K562 (cell line): ENCODE results near the gene GMDS. TPM values are rescaled to one million over a fixed set of nuclear protein-coding genes. Genes with fewer than 3 reads are reported as not detected.

Source experiments
- ATAC-seq: fragments of 200-7000 bp; cut with Tn5 transposase; 3 replicates; pipeline ENCODE4 v1.9.1; 2020; ENCODE audit warnings: moderate library complexity
- BruUV-seq: library from RNA; stranded (reverse); fragments of 400-500 nt; replicated peaks from 2 replicates; lab custom pipeline; 2021; lab: Mats Ljungman, UMichigan
- CTCF ChIA-PET: fragments of 300-600 bp; formaldehyde crosslinking; extraction: SDS; loops from one replicate; lab custom pipeline; 2021; ENCODE audit warnings: low intra/inter-chr PET ratio; lab: Yijun Ruan, JAX
- POLR2A ChIA-PET: fragments of 300-600, 350-650 bp; sonication (Branson Sonifier 250); formaldehyde crosslinking; extraction: SDS; loops from one replicate; lab custom pipeline; 2021; ENCODE audit warnings: antibody characterized with exemption, inconsistent platforms; lab: Yijun Ruan, JAX
- DNase-seq, 4 experiments: peaks; one replicate each; pipeline versions ENCODE4 v3.0.0 to v3.0.0-alpha.2; 2011 to 2018; ENCODE audit warnings: low spot score in 3 of 4, mixed read lengths in 3 of 4; ENCODE audit errors: extremely low read depth in 1 of 4
- FAIRE-seq: peaks from 2 replicates; lab custom pipeline; 2011; peaks lifted over from hg19 to GRCh38; lab: Jason Lieb, UNC
- H2AFZ ChIP-seq: 2 replicates; pipeline ENCODE4 v1.6.0; 2011; ENCODE audit warnings: low read depth, low read length, control low read depth, inconsistent platforms
- H3K27ac ChIP-seq: fragments of 200-600 bp; 3 replicates; pipeline ENCODE4 v1.8.0; 2011; ENCODE audit warnings: low read depth, mild to moderate bottlenecking, control low read depth, inconsistent platforms, low read length, moderate library complexity, mixed read lengths; ENCODE audit errors: extremely low read depth
- H3K27me3 ChIP-seq, 2 experiments: fragments of 300-600 bp in 1 of 2; 2 replicates in 1 of 2; 3 replicates in 1 of 2; pipeline versions ENCODE4 v1.6.0 to v1.8.0; 2011; ENCODE audit warnings: inconsistent platforms in 2 of 2, low read length in 2 of 2, mild to moderate bottlenecking in 1 of 2, mixed read lengths in 1 of 2, moderate library complexity in 1 of 2; ENCODE audit not compliant: control insufficient read depth in 2 of 2, insufficient read depth in 2 of 2
- H3K36me3 ChIP-seq: fragments of 300-600 bp; 3 replicates; pipeline ENCODE4 v1.8.0; 2011; ENCODE audit warnings: mild to moderate bottlenecking, low read length, inconsistent platforms; ENCODE audit not compliant: control insufficient read depth, insufficient read depth
- H3K4me1 ChIP-seq, 2 experiments: fragments of 200-600 bp in 1 of 2; replicated peaks in 1 of 2; 2 replicates in 1 of 2; 3 replicates in 1 of 2; pipeline versions ENCODE4 v1.5.1 to v1.8.0; 2011; ENCODE audit warnings: inconsistent platforms in 2 of 2, low read length in 2 of 2, mild to moderate bottlenecking in 1 of 2, mixed read lengths in 1 of 2, moderate library complexity in 1 of 2; ENCODE audit not compliant: control insufficient read depth in 2 of 2, insufficient read depth in 2 of 2
- H3K4me2 ChIP-seq: 2 replicates; pipeline ENCODE4 v1.6.1; 2011; ENCODE audit warnings: low read length, control low read depth, inconsistent platforms, mixed read lengths; ENCODE audit not compliant: insufficient read depth
- H3K4me3 ChIP-seq: fragments of 200-600 bp; sonication (generic), shearing (Covaris generic); 2 replicates; pipeline ENCODE4 v1.5.1; 2016; ENCODE audit warnings: control low read depth, inconsistent platforms
- H3K79me2 ChIP-seq: fragments of 200-600 bp; 3 replicates; pipeline ENCODE4 v1.8.0; 2011; ENCODE audit warnings: low read length, inconsistent platforms; ENCODE audit not compliant: control insufficient read depth, insufficient read depth
- H3K9ac ChIP-seq, 2 experiments: 2 replicates each; pipeline versions ENCODE4 v1.6.0 to v1.6.1; 2011; ENCODE audit warnings: low read depth in 2 of 2, low read length in 2 of 2, control low read depth in 1 of 2, inconsistent platforms in 1 of 2, mild to moderate bottlenecking in 1 of 2, mixed read lengths in 1 of 2; ENCODE audit not compliant: insufficient read depth in 1 of 2
- H3K9me1 ChIP-seq: one replicate; pipeline ENCODE4 v1.6.0; 2011; ENCODE audit warnings: inconsistent platforms, mild to moderate bottlenecking, low read length, moderate library complexity; ENCODE audit not compliant: control insufficient read depth, insufficient read depth
- H3K9me3 ChIP-seq: replicated peaks from 2 replicates; pipeline ENCODE4 v1.5.1; 2011; ENCODE audit warnings: low read depth, low read length, inconsistent platforms; ENCODE audit not compliant: control insufficient read depth, insufficient read depth
- H4K20me1 ChIP-seq: replicated peaks from 2 replicates; pipeline ENCODE4 v1.6.1; 2011; ENCODE audit warnings: low read length, inconsistent platforms, mixed read lengths; ENCODE audit not compliant: control insufficient read depth, insufficient read depth
- CEBPB ChIP-seq: fragments of 450-650 bp; IDR thresholded peaks from 2 replicates; pipeline ENCODE4 v1.6.1; 2016; ENCODE audit warnings: missing genetic modification characterization, missing compliant biosample characterization
- GATAD2A ChIP-seq: fragments of 450-650 bp; IDR thresholded peaks from 2 replicates; pipeline ENCODE4 v1.6.1; 2017
- TBL1XR1 ChIP-seq, 2 experiments: IDR thresholded peaks; 2 replicates each; pipeline ENCODE4 v1.6.1; 2012; ENCODE audit warnings: improper control_type of control experiment in 2 of 2, low read length in 2 of 2, mild to moderate bottlenecking in 1 of 2
- ZNF175 ChIP-seq: fragments of 200-800 bp; sonication (Bioruptor generic); IDR thresholded peaks from 2 replicates; pipeline ENCODE4 v1.6.1; 2016; ENCODE audit warnings: low read depth, mild to moderate bottlenecking, missing genetic modification characterization, missing compliant biosample characterization
- WGBS: fragments of 100-300 bp; shearing (Covaris generic); methylation state at CpG from one replicate; pipeline ENCODE4 v1.1.6; 2016; ENCODE audit warnings: low coverage, mixed read lengths; ENCODE audit not compliant: insufficient coverage; ENCODE audit errors: missing lambda C conversion rate; 5-methylcytosine and 5-hydroxymethylcytosine counted together
- in situ Hi-C: fragments of 300-500 bp; cut with MboI; formaldehyde crosslinking; loops from 4 replicates; pipeline ENCODE4 v1.15.0; 2018; ENCODE audit warnings: inconsistent platforms, mixed read lengths
- intact Hi-C: fragments of 100-400 bp; cut with micrococcal nuclease; formaldehyde crosslinking; loops from 2 replicates; pipeline ENCODE4 v1.14.2; 2022
- polyA plus RNA-seq, 8 experiments: library from polyadenylated mRNA; depleted of rRNA in 4 of 8; stranded (reverse) in 5 of 8; unstranded in 3 of 8; fragments of >200 nt; fragmentation: Nextera tagmentation in 2 of 8; fragmentation: Illumina TruSeq in 1 of 8; extraction: Ambion mirVana in 2 of 8; extraction: Trizol in 1 of 8; gene quantifications; 2 replicates each; pipeline versions ENCODE4 v1.2.1 to v1.2.3, GENCODE V29; 2011 to 2014; ENCODE audit warnings: inconsistent platforms in 1 of 8, missing spikeins in 1 of 8
- total RNA-seq, 7 experiments: library from RNA; depleted of rRNA in 6 of 7; stranded (reverse); fragments of >200 nt in 6 of 7; fragmentation: Illumina TruSeq in 2 of 7; extraction: Trizol in 2 of 7; gene quantifications; 2 replicates each; pipeline versions ENCODE4 v1.2.1 to v1.2.3, GENCODE V29; 2011 to 2021; ENCODE audit warnings: low replicate concordance in 1 of 7
- TF ChIP-seq, protein P1 (sequence below): sonication (generic); formaldehyde crosslinking; IDR thresholded peaks from 2 replicates; pipeline ENCODE4 v1.8.0; 2022; ENCODE audit warnings: missing genetic modification reagents, mild to moderate bottlenecking, borderline replicate concordance
- TF ChIP-seq, protein P2 (sequence below): fragments of 200-600 bp; sonication (generic); IDR thresholded peaks from one replicate; pipeline ENCODE4 v1.6.1; 2012; ENCODE audit warnings: mild to moderate bottlenecking, low read depth, low read length, inconsistent platforms

GMDS gene
- total and polyA plus RNA-seq, 9 of the 15 experiments (the other 6 are each of a cell fraction or from before 2014, with no cell fraction given), result 0.48 to 31.8 (median 13.4) TPM

DNA sequence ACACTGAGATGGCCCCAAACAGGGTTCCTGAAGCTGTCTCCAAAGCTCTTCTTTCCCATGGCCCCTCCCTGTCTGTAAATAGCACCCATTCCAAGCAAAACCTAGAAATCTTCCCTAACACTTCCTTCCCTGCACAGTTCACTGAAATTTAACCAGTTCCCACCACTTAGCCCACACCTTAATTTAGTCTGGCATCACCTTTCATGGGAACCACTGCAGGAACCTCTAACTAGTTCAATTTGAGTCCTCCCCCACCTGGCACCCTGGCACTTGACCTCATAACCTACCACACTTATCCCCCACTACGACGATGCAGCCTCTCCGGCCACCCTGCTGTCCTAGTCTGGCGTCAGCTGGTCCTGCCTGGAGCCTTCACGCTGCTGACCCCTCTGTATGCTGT is 278.7 kb downstream of the GMDS start:
- Histone ChIP-seq H3K4me1 (no peaks in the 10 kb centered on the region), H3K9me1 (no peaks in the 10 kb centered on the region), H4K20me1 (no peaks in the 10 kb centered on the region), H3K9ac (no peak overlapping the region), H3K4me2 (no peak overlapping the region), H3K4me3 (no peak overlapping the region), H3K79me2 (no peaks in the 10 kb centered on the region), H3K36me3 (no peaks in the 10 kb centered on the region), H2AFZ (no peak overlapping the region), H3K27ac (no peak overlapping the region), H3K27me3 (peaks cover 3 to 17% of the 10 kb centered on the region in 2 experiments; a peak in 2 of 5 replicates), H3K9me3 (no peaks in the 10 kb centered on the region)
- 3% methylated on average over 5 of the region's 5 CpGs for WGBS
- FAIRE-seq (no peak), DNase-seq (no peak), ATAC-seq (no peak)
- BruUV-seq, result no TSS peak
- ChIA-PET POLR2A (interaction anchor here (0.6 to 1.5 kb wide), 3 partner anchors 8 to 731 kb away, joined by 3 to 4 read pairs (median 3); no protein-coding TSS in a partner anchor), CTCF (no interaction called here)
- TF ChIP-seq GATAD2A (no peak), ZNF175 (CRISPR knock-in tag) (no peak), CEBPB (no peak), TBL1XR1 (IDR thresholded peaks at IDR 0.05; ENCODE audit: low read length in 2 of 2) (no peak)
- TF ChIP-seq, protein P1, sequence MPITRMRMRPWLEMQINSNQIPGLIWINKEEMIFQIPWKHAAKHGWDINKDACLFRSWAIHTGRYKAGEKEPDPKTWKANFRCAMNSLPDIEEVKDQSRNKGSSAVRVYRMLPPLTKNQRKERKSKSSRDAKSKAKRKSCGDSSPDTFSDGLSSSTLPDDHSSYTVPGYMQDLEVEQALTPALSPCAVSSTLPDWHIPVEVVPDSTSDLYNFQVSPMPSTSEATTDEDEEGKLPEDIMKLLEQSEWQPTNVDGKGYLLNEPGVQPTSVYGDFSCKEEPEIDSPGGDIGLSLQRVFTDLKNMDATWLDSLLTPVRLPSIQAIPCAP (CRISPR knock-in tag), result no peak
- TF ChIP-seq, protein P2, sequence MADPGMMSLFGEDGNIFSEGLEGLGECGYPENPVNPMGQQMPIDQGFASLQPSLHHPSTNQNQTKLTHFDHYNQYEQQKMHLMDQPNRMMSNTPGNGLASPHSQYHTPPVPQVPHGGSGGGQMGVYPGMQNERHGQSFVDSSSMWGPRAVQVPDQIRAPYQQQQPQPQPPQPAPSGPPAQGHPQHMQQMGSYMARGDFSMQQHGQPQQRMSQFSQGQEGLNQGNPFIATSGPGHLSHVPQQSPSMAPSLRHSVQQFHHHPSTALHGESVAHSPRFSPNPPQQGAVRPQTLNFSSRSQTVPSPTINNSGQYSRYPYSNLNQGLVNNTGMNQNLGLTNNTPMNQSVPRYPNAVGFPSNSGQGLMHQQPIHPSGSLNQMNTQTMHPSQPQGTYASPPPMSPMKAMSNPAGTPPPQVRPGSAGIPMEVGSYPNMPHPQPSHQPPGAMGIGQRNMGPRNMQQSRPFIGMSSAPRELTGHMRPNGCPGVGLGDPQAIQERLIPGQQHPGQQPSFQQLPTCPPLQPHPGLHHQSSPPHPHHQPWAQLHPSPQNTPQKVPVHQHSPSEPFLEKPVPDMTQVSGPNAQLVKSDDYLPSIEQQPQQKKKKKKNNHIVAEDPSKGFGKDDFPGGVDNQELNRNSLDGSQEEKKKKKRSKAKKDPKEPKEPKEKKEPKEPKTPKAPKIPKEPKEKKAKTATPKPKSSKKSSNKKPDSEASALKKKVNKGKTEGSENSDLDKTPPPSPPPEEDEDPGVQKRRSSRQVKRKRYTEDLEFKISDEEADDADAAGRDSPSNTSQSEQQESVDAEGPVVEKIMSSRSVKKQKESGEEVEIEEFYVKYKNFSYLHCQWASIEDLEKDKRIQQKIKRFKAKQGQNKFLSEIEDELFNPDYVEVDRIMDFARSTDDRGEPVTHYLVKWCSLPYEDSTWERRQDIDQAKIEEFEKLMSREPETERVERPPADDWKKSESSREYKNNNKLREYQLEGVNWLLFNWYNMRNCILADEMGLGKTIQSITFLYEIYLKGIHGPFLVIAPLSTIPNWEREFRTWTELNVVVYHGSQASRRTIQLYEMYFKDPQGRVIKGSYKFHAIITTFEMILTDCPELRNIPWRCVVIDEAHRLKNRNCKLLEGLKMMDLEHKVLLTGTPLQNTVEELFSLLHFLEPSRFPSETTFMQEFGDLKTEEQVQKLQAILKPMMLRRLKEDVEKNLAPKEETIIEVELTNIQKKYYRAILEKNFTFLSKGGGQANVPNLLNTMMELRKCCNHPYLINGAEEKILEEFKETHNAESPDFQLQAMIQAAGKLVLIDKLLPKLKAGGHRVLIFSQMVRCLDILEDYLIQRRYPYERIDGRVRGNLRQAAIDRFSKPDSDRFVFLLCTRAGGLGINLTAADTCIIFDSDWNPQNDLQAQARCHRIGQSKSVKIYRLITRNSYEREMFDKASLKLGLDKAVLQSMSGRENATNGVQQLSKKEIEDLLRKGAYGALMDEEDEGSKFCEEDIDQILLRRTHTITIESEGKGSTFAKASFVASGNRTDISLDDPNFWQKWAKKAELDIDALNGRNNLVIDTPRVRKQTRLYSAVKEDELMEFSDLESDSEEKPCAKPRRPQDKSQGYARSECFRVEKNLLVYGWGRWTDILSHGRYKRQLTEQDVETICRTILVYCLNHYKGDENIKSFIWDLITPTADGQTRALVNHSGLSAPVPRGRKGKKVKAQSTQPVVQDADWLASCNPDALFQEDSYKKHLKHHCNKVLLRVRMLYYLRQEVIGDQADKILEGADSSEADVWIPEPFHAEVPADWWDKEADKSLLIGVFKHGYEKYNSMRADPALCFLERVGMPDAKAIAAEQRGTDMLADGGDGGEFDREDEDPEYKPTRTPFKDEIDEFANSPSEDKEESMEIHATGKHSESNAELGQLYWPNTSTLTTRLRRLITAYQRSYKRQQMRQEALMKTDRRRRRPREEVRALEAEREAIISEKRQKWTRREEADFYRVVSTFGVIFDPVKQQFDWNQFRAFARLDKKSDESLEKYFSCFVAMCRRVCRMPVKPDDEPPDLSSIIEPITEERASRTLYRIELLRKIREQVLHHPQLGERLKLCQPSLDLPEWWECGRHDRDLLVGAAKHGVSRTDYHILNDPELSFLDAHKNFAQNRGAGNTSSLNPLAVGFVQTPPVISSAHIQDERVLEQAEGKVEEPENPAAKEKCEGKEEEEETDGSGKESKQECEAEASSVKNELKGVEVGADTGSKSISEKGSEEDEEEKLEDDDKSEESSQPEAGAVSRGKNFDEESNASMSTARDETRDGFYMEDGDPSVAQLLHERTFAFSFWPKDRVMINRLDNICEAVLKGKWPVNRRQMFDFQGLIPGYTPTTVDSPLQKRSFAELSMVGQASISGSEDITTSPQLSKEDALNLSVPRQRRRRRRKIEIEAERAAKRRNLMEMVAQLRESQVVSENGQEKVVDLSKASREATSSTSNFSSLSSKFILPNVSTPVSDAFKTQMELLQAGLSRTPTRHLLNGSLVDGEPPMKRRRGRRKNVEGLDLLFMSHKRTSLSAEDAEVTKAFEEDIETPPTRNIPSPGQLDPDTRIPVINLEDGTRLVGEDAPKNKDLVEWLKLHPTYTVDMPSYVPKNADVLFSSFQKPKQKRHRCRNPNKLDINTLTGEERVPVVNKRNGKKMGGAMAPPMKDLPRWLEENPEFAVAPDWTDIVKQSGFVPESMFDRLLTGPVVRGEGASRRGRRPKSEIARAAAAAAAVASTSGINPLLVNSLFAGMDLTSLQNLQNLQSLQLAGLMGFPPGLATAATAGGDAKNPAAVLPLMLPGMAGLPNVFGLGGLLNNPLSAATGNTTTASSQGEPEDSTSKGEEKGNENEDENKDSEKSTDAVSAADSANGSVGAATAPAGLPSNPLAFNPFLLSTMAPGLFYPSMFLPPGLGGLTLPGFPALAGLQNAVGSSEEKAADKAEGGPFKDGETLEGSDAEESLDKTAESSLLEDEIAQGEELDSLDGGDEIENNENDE, result no peak
- intact Hi-C loops, result no loop called here
- in situ Hi-C loops, result no loop called here
